B cell (primary cell): ENCODE results near the gene SKAP2. TPM values are rescaled to one million over a fixed set of nuclear protein-coding genes. Genes with fewer than 3 reads are reported as not detected.
"Not testable (repeated sequence)": the region's sequence is repeated elsewhere in the genome, so short reads cannot be mapped to it uniquely, and the experiment has no call there.

Source experiments
- ATAC-seq: fragments of 200-7000 bp; cut with Tn5 transposase; one replicate; pipeline ENCODE4 v1.10.0; 2021; ENCODE audit warnings: low read depth, mild to moderate bottlenecking, moderate number of reproducible peaks, moderate library complexity
- CTCF ChIA-PET: fragments of 350-600 bp; sonication (Branson Sonifier 250); formaldehyde crosslinking; loops from one replicate; lab custom pipeline; 2021; ENCODE audit warnings: antibody characterized with exemption, inconsistent platforms; lab: Charles Lee
- POLR2A ChIA-PET: fragments of 350-600 bp; sonication (Branson Sonifier 250); formaldehyde crosslinking; loops from one replicate; lab custom pipeline; 2021; ENCODE audit warnings: antibody characterized with exemption; lab: Charles Lee
- DNase-seq: peaks from one replicate; pipeline ENCODE4 v3.0.0; 2013
- H2AFZ ChIP-seq: 2 replicates; pipeline ENCODE4 v1.6.1; 2012; ENCODE audit warnings: mild to moderate bottlenecking, low read depth, low read length; ENCODE audit not compliant: insufficient read depth, poor library complexity, severe bottlenecking
- H3K27ac ChIP-seq, 2 donors: 1 replicate in 1 of 2; 2 replicates in 1 of 2; pipeline ENCODE4 v1.5.1; 2012 to 2013; ENCODE audit warnings: low read length in 2 of 2, mild to moderate bottlenecking in 2 of 2, moderate library complexity in 1 of 2
- H3K27me3 ChIP-seq, 4 experiments: fragments of 200-600 bp in 1 of 4; sonication (generic) in 1 of 4; replicated peaks in 1 of 4; 1 replicate in 2 of 4; 2 replicates in 2 of 4; pipeline versions ENCODE4 v1.6.1 to v1.7.0; 2013 to 2016; ENCODE audit warnings: low read length in 3 of 4, mild to moderate bottlenecking in 2 of 4, mixed read lengths in 1 of 4, moderate library complexity in 1 of 4; ENCODE audit not compliant: insufficient read depth in 4 of 4, control insufficient read depth in 3 of 4; ENCODE audit errors: control extremely low read depth in 1 of 4
- H3K36me3 ChIP-seq, 2 experiments: replicated peaks in 1 of 2; 1 replicate in 1 of 2; 2 replicates in 1 of 2; pipeline versions ENCODE4 v1.6.1 to v1.7.1; 2013; ENCODE audit warnings: low read length in 1 of 2; ENCODE audit not compliant: insufficient read depth in 2 of 2, control insufficient read depth in 1 of 2; ENCODE audit errors: control extremely low read depth in 1 of 2, extremely low read depth in 1 of 2
- H3K4me1 ChIP-seq, 2 donors: fragments of 200-600 bp in 1 of 2; sonication (generic) in 1 of 2; 1 replicate in 1 of 2; 2 replicates in 1 of 2; pipeline versions ENCODE4 v1.5.1 to v1.6.1; 2013 to 2017; ENCODE audit warnings: low read length in 2 of 2; ENCODE audit not compliant: control insufficient read depth in 2 of 2, insufficient read depth in 2 of 2
- H3K4me2 ChIP-seq: replicated peaks from 2 replicates; pipeline ENCODE3; 2012; ENCODE audit warnings: mild to moderate bottlenecking, low read depth, low read length; ENCODE audit not compliant: poor library complexity, severe bottlenecking
- H3K4me3 ChIP-seq, 5 experiments: fragments of 200-600 bp in 1 of 5; sonication (generic) in 1 of 5; 1 replicate in 3 of 5; 2 replicates in 2 of 5; pipeline versions ENCODE4 v1.5.1 to v1.7.0; 2011 to 2016; ENCODE audit warnings: low read length in 4 of 5, mild to moderate bottlenecking in 4 of 5, low read depth in 2 of 5, control low read depth in 1 of 5, moderate library complexity in 1 of 5; ENCODE audit not compliant: insufficient read depth in 1 of 5; ENCODE audit errors: control extremely low read depth in 1 of 5, extremely low read depth in 1 of 5
- H3K79me2 ChIP-seq: fragments of 200-600 bp; sonication (generic); one replicate; pipeline ENCODE4 v1.6.0; 2016; ENCODE audit warnings: low read length; ENCODE audit not compliant: control insufficient read depth, insufficient read depth
- H3K9ac ChIP-seq: fragments of 200-600 bp; sonication (generic); 2 replicates; pipeline ENCODE4 v1.6.1; 2017; ENCODE audit warnings: mild to moderate bottlenecking, low read length, moderate library complexity
- H3K9me3 ChIP-seq, 3 donors: one replicate each; pipeline versions ENCODE4 v1.6.1 to v1.7.1; 2013; ENCODE audit warnings: low read length in 2 of 3; ENCODE audit not compliant: control insufficient read depth in 2 of 3, insufficient read depth in 1 of 3; ENCODE audit errors: control extremely low read depth in 1 of 3
- H4K20me1 ChIP-seq: 2 replicates; pipeline ENCODE4 v1.6.0; 2012; ENCODE audit warnings: mild to moderate bottlenecking, low read length; ENCODE audit not compliant: insufficient read depth, control insufficient read depth, poor library complexity, severe bottlenecking
- H3K27ac Mint-ChIP-seq: one replicate; pipeline ENCODE4 v1.8.0; 2021; ENCODE audit warnings: mixed read lengths
- H3K27me3 Mint-ChIP-seq: one replicate; pipeline ENCODE4 v1.8.0; 2021; ENCODE audit warnings: mixed read lengths
- H3K4me1 Mint-ChIP-seq: one replicate; pipeline ENCODE4 v1.8.0; 2021; ENCODE audit warnings: mixed read lengths
- H3K4me3 Mint-ChIP-seq: one replicate; pipeline ENCODE4 v1.8.0; 2021; ENCODE audit warnings: mixed read lengths
- H3K9me3 Mint-ChIP-seq: one replicate; pipeline ENCODE4 v1.8.0; 2022; ENCODE audit warnings: mixed read lengths; ENCODE audit not compliant: insufficient read depth
- CTCF ChIP-seq: fragments of 200-600 bp; IDR thresholded peaks from one replicate; pipeline ENCODE4 v1.8.0; 2022; ENCODE audit warnings: antibody characterized with exemption, mild to moderate bottlenecking
- EZH2 ChIP-seq: IDR thresholded peaks from 2 replicates; pipeline ENCODE4 v1.6.1; 2012; ENCODE audit warnings: borderline replicate concordance, low read depth, mild to moderate bottlenecking, moderate library complexity, low read length; ENCODE audit not compliant: insufficient read depth, poor library complexity, severe bottlenecking
- WGBS: methylation state at CpG from one replicate; pipeline ENCODE4 v1.1.5; 2013; ENCODE audit warnings: missing lambda C conversion rate; ENCODE audit not compliant: insufficient coverage; 5-methylcytosine and 5-hydroxymethylcytosine counted together
- intact Hi-C: fragments of 100-400 bp; cut with micrococcal nuclease; formaldehyde crosslinking; loops from one replicate; pipeline ENCODE4 v1.10.0; 2022
- polyA plus RNA-seq: library from polyadenylated mRNA; depleted of rRNA; stranded (reverse); fragments of >200 nt; gene quantifications from 2 replicates; pipeline ENCODE4 v1.2.3, GENCODE V29; 2012
- total RNA-seq, 2 donors: library from RNA; stranded (reverse); fragments of 120-200 nt in 1 of 2; gene quantifications; 1 replicate in 1 of 2; 2 replicates in 1 of 2; pipeline versions ENCODE4 v1.2.3 to v1.2.4, GENCODE V29; 2013 to 2022

SKAP2 gene
- total and polyA plus RNA-seq, 2 donors (not counting 1 experiment from before 2014, with no cell fraction given): 12.8 to 58.4 TPM

DNA sequence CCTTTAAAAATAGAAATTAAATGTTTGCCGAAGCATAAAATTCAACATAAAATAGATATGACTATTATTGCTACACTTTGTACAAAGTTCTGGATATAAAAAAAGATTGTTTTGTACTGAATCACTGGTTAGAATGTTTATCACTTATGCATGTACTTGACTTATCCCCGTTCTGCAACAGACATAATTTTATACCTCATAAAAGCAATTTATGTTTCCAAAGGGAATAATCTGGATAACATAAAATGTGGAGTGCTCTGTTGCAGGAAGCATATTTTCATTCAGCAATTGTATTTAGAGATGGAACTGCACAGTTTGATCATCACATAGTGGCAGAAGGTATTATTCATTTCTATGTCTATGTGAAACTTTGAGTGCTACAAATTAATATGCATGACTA is 21.5 kb downstream of the SKAP2 start:
- ChIA-PET CTCF (no interaction called here), POLR2A (no interaction called here)
- Histone ChIP-seq H3K9me3 (no peaks in the 10 kb centered on the region), H3K4me3 (no peak overlapping the region), H3K4me1 (no peaks in the 10 kb centered on the region), H3K36me3 (peaks cover 5 to 17% of the 10 kb centered on the region in 2 experiments), H3K27me3 (no peaks in the 10 kb centered on the region), H3K79me2 (peaks cover 9% of the 10 kb centered on the region), H3K9ac (no peak overlapping the region), H3K27ac (no peak overlapping the region), H2AFZ (no peak overlapping the region), H3K4me2 (no peak overlapping the region), H4K20me1 (no peaks in the 10 kb centered on the region)
- ATAC-seq (no peak), DNase-seq (no peak)
- no CpG with 5 or more reads among the region's 2 CpGs for WGBS
- intact Hi-C loops: no loop called here
- no peak overlapping the region for H3K4me3 Mint-ChIP-seq
- TF ChIP-seq EZH2 (no peak), CTCF (no peak)
- H3K27me3 Mint-ChIP-seq: no peaks in the 10 kb centered on the region
- no peaks in the 10 kb centered on the region for H3K4me1 Mint-ChIP-seq
- H3K27ac Mint-ChIP-seq: no peak overlapping the region
- H3K9me3 Mint-ChIP-seq: no peaks in the 10 kb centered on the region

GRCh38 chr7:26841003-26841739 is 23.2 kb downstream of the SKAP2 start:
- WGBS: 100% methylated on average over 1 of the region's 4 CpGs
- ChIA-PET POLR2A (no interaction called here), CTCF (interaction anchor here (1.2 kb wide), 1 partner anchor 9 kb away, joined by 4 read pairs; no protein-coding TSS in a partner anchor)
- H2AFZ ChIP-seq: no peak overlapping the region
- Mint-ChIP-seq H3K4me1 (no peaks in the 10 kb centered on the region), H3K4me3 (no peak overlapping the region), H3K27me3 (no peaks in the 10 kb centered on the region), H3K9me3 (peaks cover 3% of the 10 kb centered on the region), H3K27ac (no peak overlapping the region)
- no peak for TF ChIP-seq CTCF
- TF ChIP-seq EZH2: no peak
- DNase-seq (no peak), ATAC-seq (no peak)
- H3K4me1 ChIP-seq: no peaks in the 10 kb centered on the region
- H4K20me1 ChIP-seq: no peaks in the 10 kb centered on the region
- intact Hi-C loops: no loop called here
- H3K9ac ChIP-seq: no peak overlapping the region
- no peak overlapping the region for H3K4me3 ChIP-seq
- H3K9me3 ChIP-seq: peaks cover 0 to 4% (median 0%) of the 10 kb centered on the region in 3 donors
- H3K36me3 ChIP-seq: peaks cover 6 to 9% of the 10 kb centered on the region in 2 experiments
- H3K4me2 ChIP-seq: no peak overlapping the region
- no peak overlapping the region for H3K27ac ChIP-seq
- H3K79me2 ChIP-seq: peaks cover 17% of the 10 kb centered on the region
- no peaks in the 10 kb centered on the region for H3K27me3 ChIP-seq

GRCh38 chr7:26836793-26837192 is 27.6 kb downstream of the SKAP2 start:
- H3K9me3 Mint-ChIP-seq, H3K27ac Mint-ChIP-seq, H3K9me3 ChIP-seq, H3K27ac ChIP-seq, H3K9ac ChIP-seq, ATAC-seq, H3K4me2 ChIP-seq, H3K4me1 ChIP-seq, H2AFZ ChIP-seq, POLR2A ChIA-PET, DNase-seq, H3K27me3 ChIP-seq, H3K27me3 Mint-ChIP-seq, CTCF ChIA-PET, H4K20me1 ChIP-seq, H3K4me3 Mint-ChIP-seq, intact Hi-C loops, H3K4me1 Mint-ChIP-seq, H3K4me3 ChIP-seq: not testable (repeated sequence)
- 100% methylated on average over 1 of the region's 3 CpGs for WGBS
- Histone ChIP-seq H3K79me2 (peaks cover 14% of the 10 kb centered on the region), H3K36me3 (peaks cover 9 to 12% of the 10 kb centered on the region in 2 experiments)
